ENCODE results near the gene DCN.

- TF ChIP-seq YY1 (IDR thresholded peaks at IDR 0.05; ENCODE audit: low read depth) (no peak), CTCF (IDR thresholded peaks at IDR 0.05) (no peak), SMC3 (IDR thresholded peaks at IDR 0.05; ENCODE audit: low read depth, low read length) (no peak), NFIC (IDR thresholded peaks at IDR 0.05; ENCODE audit: borderline replicate concordance) (no peak), RXRA (IDR thresholded peaks at IDR 0.05; ENCODE audit: borderline replicate concordance, low read depth) (no peak), EZH2phosphoT487 (IDR thresholded peaks at IDR 0.05; ENCODE audit: borderline replicate concordance, low read depth) (no peak), POLR2AphosphoS5 (IDR thresholded peaks at IDR 0.05; ENCODE audit: low read depth, low read length) (no peak), JUND (IDR thresholded peaks at IDR 0.05) (no peak), TAF1 (IDR thresholded peaks at IDR 0.05; ENCODE audit: borderline replicate concordance, low read depth, low read length) (no peak), TCF12 (IDR thresholded peaks at IDR 0.05) (no peak), NRF1 (IDR thresholded peaks at IDR 0.05; ENCODE audit: low read depth, low read length) (no peak), FOSL2 (IDR thresholded peaks at IDR 0.05; ENCODE audit: borderline replicate concordance, low read depth) (no peak), ZBTB33 (IDR thresholded peaks at IDR 0.05; ENCODE audit: borderline replicate concordance, low read depth) (no peak)
Measured at GRCh38 chr12:91143206-91143605, 39.4 kb downstream of the DCN start.
